ENCODE data around the gene RMC1.
"Not testable (repeated sequence)": the region's sequence is repeated elsewhere in the genome, so short reads cannot be mapped to it uniquely, and the experiment has no call there.

RMC1 gene

DNA sequence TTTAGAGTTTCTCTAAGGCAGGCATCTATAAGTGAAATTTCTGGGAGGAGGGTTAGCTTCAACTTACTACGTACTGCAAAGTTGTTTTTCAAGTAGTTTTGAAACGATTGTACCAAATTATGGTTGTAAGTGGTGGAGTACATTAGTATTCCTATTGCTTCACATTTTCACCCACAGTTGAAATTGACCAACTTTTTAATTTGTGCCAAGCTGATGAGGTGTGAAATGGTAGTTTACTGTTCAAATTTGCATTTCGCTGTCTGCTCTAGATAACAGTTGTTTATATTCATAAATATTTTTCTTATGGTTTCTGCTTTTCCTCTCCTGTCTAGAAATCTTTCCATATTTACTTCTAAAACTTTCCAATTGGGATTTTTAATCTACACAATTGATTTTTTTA is 64.4 kb downstream of the RMC1 start:
- no peak for DNase-seq

DNA sequence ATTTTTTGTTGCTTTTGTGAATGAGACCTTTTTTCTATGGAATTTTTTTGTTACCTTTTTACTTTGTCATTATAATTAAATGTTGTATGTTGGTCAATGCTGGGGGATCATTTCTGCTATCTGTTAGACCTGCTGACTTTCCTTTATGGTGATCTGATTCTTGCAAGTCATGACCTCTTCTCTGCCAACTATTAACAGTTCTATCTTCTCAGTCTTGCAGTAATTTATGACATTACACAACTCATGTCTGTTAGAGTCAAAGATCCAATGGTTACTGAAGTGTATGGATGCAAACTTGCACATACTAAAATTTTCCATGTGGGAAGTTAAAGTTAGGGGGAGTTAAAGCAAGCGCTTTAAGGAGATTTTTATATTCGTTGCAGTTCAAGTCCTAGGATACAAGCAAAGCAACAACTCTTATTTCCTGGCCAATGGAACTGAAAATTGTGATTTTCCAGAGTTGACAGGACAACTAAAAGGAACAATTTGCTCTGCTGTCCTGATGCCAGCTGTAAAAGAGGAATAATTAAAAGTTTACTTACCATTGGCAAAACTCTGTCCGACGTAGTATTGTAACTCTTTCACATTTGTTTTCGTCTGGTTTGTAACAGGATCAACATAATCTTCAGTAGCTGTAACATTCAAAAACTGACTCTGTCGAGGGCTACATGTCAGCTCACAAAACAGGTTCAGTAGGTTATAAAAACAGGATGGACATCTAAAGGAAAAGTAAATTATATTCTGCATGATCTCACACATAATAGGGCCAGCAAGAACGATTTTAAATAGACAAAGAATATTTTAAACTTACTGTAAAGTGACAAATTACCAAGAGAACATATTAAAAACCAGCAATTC is 65.2 kb downstream of the RMC1 start:
- no peak for DNase-seq

DNA sequence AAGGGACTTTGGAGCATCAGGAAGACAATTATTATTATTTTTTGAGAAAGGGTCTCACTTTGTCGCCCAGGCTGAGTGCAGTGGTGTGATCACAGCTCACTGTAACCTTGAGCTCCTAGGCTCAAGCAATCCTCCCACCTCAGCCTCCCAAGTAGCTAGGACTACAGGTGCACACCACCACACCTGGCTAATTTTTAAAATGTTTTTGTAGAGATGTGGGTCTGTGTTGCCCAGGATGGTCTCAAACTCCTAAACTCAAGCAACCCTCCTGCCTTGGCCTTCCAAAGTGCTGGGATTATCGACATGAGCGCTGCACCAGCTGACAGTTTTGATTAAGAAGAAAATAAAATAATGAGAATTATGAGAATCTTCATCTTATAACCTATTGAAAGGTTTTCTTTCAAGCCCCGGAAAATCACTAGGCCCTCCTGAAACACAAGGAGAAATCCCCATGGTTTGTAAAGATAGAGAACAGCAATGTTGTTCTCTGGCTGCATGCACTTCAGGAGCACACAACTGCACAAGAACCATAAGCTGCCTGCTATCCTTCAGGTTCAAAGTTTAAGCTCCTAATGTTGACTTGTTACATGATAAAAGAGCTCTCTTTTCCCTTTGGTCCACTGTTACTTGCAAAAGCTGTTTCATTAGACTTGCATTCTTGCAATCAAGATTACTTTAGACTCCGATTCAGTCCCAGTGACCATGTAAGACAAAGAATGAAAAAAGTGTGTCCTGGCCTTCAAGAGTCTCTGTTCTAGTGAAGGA is 66.2 kb downstream of the RMC1 start:
- no peak for DNase-seq

DNA sequence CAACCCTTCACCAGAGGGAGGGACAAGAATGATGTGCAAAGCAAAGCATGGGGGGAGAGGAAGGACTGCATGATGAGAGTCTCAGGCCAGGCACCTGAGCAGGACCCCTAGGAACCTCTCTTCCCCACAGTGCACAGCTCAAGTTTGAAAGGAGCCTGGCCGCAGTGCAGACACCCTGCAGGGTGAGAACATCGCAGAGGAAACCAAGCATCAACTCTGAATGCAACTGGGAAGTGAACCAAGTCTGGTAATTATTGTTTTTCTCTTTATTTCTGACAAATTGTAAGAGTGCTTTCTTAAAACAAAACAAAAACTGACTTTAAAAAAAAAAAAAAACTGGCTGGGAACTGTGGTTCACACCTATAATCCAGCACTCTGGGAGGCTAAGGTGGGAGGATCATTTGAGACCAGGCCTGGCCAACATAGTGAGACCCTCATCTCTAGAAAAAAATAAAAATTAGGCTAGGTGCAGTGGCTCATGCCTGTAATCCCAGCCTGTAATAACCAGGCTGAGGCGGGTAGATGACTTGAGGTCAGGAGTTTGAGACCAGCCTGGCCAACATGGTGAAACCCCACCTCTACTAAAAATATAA is 67.7 kb downstream of the RMC1 start:
- DNase-seq, result no peak

DNA sequence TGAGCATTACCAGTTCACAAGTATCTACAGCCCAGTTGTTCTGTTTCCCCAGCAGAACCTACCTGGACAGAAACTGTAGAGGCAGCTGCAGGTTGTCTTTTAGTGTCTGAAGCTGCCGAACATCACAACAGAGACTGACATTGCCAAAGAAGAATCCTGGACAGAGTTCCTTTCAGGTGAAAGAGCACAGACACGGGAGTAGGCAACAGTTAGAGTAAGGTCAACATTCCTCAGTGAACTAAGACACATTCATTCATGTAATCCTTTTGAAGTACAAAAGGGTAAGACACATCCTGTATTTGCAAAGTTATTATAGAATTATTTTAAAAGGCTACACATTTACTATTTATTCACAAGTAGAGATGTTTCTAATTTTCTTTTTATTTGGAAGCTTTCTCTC is 68.7 kb downstream of the RMC1 start:
- DNase-seq, result no peak

DNA sequence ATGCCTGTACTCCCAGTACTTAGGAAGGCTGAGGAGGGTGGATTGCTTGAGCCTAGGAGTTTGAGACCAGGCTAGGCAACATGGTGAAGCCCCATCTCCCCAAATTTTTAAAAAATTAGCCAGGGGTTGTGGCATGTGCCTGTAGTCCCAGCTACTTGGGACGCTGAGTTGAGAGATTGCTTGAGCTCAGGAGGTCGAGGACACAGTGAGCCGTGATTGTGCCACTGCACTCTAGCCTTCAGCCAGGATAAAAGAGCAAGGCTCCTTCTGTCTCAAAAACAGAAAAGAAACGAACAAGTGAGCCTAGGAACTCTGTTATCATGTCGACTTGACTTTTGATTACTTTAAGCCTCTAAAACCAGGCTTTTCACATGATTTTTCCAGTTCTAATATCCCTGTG is 69.3 kb downstream of the RMC1 start:
- no peak for DNase-seq

DNA sequence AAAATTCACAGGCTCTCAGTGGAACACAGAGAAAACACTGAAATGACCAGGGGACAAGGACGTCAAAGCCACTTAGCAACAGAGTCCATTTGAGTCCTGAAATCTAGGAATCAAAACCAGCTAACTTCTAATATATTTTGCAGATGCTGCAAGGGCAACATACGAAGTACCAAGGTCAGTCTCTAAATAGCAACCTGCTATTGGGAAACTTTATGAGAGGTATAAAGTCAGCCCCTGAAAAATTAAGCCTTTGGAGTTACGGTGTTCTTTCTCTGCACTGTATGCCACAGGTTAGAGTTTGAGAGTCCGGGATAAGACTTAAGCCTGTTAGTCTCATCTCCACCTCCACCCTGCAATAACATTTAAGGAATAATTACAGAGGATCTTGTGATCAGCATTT is 69.7 kb downstream of the RMC1 start:
- DNase-seq, result no peak

DNA sequence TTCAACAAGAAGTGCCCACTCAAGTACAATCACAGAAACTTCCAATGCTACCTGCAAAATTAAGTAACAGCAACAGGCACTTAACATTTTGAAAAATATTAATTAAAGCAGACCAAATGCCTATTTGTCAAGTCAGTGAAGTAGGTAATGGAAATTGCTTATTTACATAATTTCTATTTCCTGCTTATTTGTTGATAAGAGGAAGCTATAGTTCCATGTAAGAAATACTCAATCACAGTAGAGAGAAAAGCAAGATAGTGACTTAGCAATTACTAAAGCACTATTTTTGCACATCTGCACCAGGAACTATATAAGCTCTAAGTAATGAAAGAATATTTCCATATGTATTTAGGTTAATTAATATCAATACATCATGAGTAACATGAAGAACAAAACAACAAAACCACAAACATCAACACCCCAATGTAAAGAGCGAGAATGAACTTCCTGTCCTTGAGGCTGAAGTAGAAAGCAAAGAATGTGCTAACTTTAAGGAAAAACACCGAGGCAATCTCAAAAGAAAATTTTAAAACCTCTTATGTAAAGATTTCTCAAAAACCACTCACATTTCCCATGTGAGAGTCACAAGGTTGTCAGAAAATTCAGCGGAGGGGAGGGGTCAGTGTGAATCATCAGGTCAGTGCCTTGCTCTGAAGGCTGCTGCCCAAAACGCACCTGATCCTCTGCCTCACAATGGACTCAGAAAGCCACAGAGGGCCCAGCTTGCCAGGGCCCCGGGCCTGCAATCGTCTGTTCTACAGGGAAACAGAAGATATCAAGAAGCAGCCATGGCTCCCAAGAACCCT is 70.5 kb downstream of the RMC1 start:
- DNase-seq, result peak; percentile 48 to 51

DNA sequence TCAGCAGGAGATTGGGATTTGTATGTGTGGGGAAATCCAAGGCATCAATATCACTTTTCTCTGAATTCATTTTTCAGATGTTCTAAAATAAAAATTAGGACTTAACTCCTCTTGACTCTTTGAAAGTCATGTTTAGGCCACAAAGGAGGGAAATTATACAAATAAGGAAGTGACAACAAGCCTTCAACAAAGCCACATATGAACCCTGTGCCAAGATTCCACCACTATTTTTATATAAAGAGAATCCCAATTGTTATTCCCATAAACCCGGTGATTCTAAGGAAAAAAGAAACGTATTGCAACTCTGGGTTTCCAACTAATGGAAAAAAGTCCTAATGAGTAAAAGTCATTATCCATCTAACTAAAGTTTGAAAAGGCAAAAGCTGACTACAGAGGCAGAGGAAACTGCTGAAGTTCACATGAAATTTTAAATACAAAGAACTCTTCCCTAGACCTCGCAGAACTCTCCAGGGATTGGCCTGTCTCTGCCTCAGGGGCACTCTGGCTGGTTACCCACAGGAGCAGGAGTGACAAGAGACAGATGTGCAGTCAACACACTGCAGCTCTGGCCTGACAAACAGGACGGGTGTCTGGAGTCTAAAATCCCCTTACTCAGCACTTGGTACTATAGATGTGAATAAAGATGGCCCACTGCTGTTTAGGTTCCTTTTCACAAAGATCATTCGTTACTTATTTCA is 71.4 kb downstream of the RMC1 start:
- no peak for DNase-seq

DNA sequence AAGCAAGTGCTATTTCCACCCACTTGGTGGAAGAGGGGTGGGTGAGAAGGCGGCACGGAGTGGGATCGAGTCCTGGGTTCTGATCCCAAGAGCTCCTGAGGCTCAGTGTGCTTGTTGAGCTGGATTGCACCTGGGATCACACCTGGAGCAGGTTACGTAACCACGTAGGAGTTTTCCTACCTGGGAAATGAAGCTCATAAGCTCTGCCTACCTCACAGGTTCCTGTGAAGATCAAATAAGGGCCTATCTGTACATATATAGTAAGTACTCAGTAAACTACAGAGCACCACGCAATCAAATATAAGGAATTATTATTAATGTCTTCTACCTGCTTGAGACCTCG is 72.0 kb downstream of the RMC1 start:
- no peak for DNase-seq

DNA sequence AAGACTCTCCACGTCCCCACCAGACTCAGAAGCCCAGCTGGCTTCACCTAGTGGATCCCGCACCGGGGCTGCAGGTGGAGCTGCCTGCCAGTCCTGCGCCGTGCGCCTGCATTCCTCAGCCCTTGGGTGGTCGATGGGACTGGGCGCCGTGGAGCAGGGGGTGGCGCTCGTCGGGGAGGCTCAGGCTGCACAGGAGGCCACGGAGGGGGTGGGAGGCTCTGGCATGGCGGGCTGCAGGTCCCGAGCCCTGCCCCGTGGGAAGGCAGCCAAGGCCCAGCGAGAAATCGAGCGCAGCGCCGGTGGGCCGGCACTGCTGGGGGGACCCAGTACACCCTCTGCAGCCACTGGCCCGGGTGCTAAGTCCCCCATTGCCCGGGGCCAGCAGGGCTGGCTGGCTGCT is 74.2 kb downstream of the RMC1 start:
- not testable (repeated sequence) for DNase-seq

DNA sequence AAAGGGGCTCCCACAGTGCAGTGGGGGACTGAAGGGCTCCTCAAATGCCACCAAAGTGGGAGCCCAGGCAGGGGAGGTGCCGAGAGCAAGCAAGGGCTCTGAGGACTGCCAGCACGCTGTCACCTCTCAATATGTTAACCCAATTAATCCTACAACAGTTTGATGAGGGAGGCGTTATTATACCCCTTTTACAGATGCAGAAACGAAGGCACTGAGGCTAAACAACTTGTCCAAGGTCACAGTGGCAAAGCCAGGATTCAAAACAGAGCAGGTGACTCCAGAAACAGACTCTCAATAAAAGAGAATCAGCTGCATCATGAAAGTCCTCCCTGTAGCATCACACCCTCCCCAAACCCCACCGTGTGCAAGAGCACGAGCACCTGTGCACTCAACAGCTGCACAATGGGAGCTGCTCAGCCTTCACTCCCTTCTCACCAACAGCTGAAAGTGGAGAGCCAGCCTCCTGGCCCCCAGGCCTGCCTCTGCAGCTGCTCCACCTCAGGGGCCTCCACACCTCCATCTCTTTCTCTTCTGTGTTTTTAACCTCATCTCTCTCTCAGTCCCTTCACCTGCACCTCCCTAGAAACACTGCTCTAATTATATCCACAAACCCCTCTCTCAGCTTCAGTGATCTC is 74.9 kb downstream of the RMC1 start:
- no peak for DNase-seq

DNA sequence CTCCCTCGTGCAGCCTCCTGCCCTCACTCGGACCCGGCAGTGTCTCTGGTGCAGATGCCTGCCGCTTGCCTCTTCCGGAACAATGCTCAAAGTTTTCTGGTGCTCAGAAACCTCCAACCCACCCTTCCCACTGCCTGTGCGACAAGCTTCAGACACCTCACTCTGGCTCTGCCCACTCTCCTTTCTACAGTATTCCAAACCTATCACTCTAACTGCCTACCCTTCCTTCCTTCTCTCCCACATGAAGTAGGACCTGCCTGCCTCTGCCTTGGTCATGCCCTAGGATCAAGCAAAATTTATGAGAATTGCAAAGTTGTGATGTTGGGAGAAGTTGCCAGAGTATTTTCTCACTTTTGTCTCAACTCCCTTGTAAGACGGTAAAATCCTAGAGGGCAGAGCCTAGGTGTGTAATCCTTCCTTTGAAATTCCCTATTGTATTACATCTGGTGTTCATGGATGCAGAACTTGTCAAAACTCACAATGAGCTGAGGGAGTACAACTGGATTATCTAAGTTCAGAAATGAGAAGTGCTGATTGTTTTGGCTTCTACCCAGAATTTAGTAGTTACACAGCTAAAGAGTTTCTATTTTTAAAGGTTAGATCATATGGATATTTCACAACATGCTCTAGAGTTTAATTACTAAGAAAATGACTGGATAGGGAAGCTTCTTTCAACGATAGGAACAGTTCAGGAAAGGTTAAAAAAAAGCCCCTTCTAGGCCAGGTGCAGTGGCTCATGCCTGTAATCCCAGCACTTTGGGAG is 75.8 kb downstream of the RMC1 start:
- no peak for DNase-seq

DNA sequence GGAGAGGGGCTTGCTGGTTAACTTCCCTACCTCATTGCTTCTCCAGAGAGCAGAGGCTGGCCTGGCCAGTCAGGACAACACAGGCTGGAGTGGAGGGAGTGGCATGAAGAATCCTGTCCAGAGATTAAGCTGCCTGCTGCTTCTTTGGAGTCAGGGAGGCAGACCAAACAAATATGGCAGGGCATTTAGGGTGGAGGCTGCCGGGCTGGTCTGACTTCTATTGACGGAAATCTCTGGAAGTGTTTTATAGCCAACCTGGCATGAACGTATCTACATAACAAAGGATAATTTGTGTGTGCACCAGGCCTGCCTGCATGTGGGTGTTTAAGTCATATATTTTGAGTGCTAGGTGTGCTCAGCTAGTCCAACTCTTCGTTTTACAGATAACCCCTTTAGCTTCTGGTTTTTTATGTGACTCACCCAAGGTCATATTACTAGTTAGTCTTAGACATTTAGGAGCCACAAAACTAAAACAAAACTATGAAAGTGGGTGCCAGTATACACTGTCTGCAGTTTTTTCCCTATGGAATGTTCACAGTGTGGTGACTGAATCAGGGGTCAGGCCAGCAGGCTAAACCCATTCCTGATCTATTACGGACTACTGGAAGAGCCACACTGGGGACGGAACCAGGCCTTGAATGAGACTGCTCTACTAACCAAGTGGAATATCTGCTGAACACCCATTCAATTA is 77.5 kb downstream of the RMC1 start:
- no peak for DNase-seq

Data from activated T-cell treated with anti-CD3 and anti-CD28 coated beads, Interleukin-2, amount 50 U/mL, for 48 hours (primary cell).